Stimulated activated naive CD8-positive, alpha-beta T cell treated with anti-CD3 and anti-CD28 coated beads, Interleukin-15, Interleukin-2, amounts not matched to agents 100 U/mL and 50 U/mL, for 24 hours (primary cell): ENCODE data around the gene ITGAL.
A peak's percentile ranks its signal among the peaks of the same experiment; 100 is the strongest.
"Not testable (repeated sequence)": the region's sequence is repeated elsewhere in the genome, so short reads cannot be mapped to it uniquely, and the experiment has no call there.

Experiments
- ATAC-seq: fragments of 150-1000 bp; cut with Tn5 transposase; one replicate; pipeline ENCODE4 v1.10.0; 2021
- DNase-seq: peaks from one replicate; pipeline ENCODE4 v3.0.0; 2021

Gene ITGAL

GRCh38 chr16:30457743-30458560 lies 14.6 kb upstream of the ITGAL start:
- no peak for DNase-seq

GRCh38 chr16:30458561-30459394 lies 13.8 kb upstream of the ITGAL start:
- ATAC-seq = peak; percentile 98

More at GRCh38 chr16:30457743-30458560, 14.6 kb upstream of the ITGAL start:
- ATAC-seq = no peak

GRCh38 chr16:30459456-30459855 lies 13.1 kb upstream of the ITGAL start:
- ATAC-seq = no peak
- no peak for DNase-seq

More at GRCh38 chr16:30458561-30459394, 13.8 kb upstream of the ITGAL start:
- peak; percentile 90 for DNase-seq

- ATAC-seq = not testable (repeated sequence)
Measured at GRCh38 chr16:30461426-30461825, 11.1 kb upstream of the ITGAL start.

GRCh38 chr16:30464078-30464477 lies 8.5 kb upstream of the ITGAL start:
- DNase-seq (no peak), ATAC-seq (no peak)

More at GRCh38 chr16:30461426-30461825, 11.1 kb upstream of the ITGAL start:
- DNase-seq = not testable (repeated sequence)

- no peak for DNase-seq
- ATAC-seq = no peak
Measured at GRCh38 chr16:30470170-30470512, 2.4 kb upstream of the ITGAL start.

GRCh38 chr16:30470632-30470995 lies 1.9 kb upstream of the ITGAL start:
- no peak for ATAC-seq
- no peak for DNase-seq

- ATAC-seq (peak; percentile 58), DNase-seq (peak; percentile 83)
Measured at GRCh38 chr16:30473231-30474073, 910 bp downstream of the ITGAL start.

GRCh38 chr16:30474074-30474452 lies 1.5 kb downstream of the ITGAL start:
- DNase-seq (no peak), ATAC-seq (no peak)

GRCh38 chr16:30474684-30475083 lies 2.1 kb downstream of the ITGAL start:
- ATAC-seq (no peak), DNase-seq (no peak)

GRCh38 chr16:30476991-30477390 lies 4.4 kb downstream of the ITGAL start:
- ATAC-seq = no peak
- DNase-seq = no peak

GRCh38 chr16:30477773-30478172 lies 5.2 kb downstream of the ITGAL start:
- ATAC-seq, DNase-seq: not testable (repeated sequence)

GRCh38 chr16:30478766-30479478 lies 6.4 kb downstream of the ITGAL start:
- DNase-seq = no peak
- no peak for ATAC-seq

- no peak for DNase-seq
- ATAC-seq = no peak
Measured at GRCh38 chr16:30481381-30481780, 8.8 kb downstream of the ITGAL start.

GRCh38 chr16:30482366-30482765 lies 9.8 kb downstream of the ITGAL start:
- ATAC-seq (no peak), DNase-seq (no peak)

- no peak for DNase-seq
Measured at GRCh38 chr16:30484887-30485286, 12.3 kb downstream of the ITGAL start.

GRCh38 chr16:30485818-30486436 lies 13.4 kb downstream of the ITGAL start:
- ATAC-seq (no peak), DNase-seq (no peak)

More at GRCh38 chr16:30484887-30485286, 12.3 kb downstream of the ITGAL start:
- no peak for ATAC-seq

- DNase-seq = no peak
- no peak for ATAC-seq
Measured at GRCh38 chr16:30488764-30489605, 16.4 kb downstream of the ITGAL start.

GRCh38 chr16:30490210-30490609 lies 17.7 kb downstream of the ITGAL start:
- no peak for ATAC-seq
- no peak for DNase-seq

- DNase-seq (no peak), ATAC-seq (no peak)
Measured at GRCh38 chr16:30491229-30491628, 18.7 kb downstream of the ITGAL start.
